IPS-20b (cell line): ENCODE measurements around the gene RGSL1.
A peak's percentile ranks its signal among the peaks of the same experiment; 100 is the strongest.

ENCODE experiments used
- H3K27ac ChIP-seq: one replicate; pipeline ENCODE4 v1.5.1; 2013; ENCODE audit warnings: low read length
- H3K27me3 ChIP-seq: 2 replicates; pipeline ENCODE4 v1.6.1; 2013; ENCODE audit warnings: mild to moderate bottlenecking, low read length, inconsistent platforms; ENCODE audit not compliant: insufficient read depth
- H3K36me3 ChIP-seq: 2 replicates; pipeline ENCODE4 v1.6.1; 2013; ENCODE audit warnings: low read depth, mild to moderate bottlenecking, inconsistent platforms, low read length, moderate library complexity; ENCODE audit not compliant: insufficient read depth
- H3K4me1 ChIP-seq: 2 replicates; pipeline ENCODE4 v1.6.1; 2013; ENCODE audit warnings: mild to moderate bottlenecking, control low read depth, inconsistent platforms, low read length, moderate library complexity; ENCODE audit not compliant: insufficient read depth
- H3K4me3 ChIP-seq: 2 replicates; pipeline ENCODE4 v1.5.1; 2013; ENCODE audit warnings: mild to moderate bottlenecking, low read length, inconsistent platforms
- H3K9ac ChIP-seq: 2 replicates; pipeline ENCODE4 v1.6.1; 2013; ENCODE audit warnings: low read depth, mild to moderate bottlenecking, inconsistent platforms, low read length, moderate library complexity
- H3K9me3 ChIP-seq: 2 replicates; pipeline ENCODE4 v1.6.1; 2013; ENCODE audit warnings: mild to moderate bottlenecking, low read depth, low read length, inconsistent platforms; ENCODE audit not compliant: insufficient read depth

Gene RGSL1

DNA sequence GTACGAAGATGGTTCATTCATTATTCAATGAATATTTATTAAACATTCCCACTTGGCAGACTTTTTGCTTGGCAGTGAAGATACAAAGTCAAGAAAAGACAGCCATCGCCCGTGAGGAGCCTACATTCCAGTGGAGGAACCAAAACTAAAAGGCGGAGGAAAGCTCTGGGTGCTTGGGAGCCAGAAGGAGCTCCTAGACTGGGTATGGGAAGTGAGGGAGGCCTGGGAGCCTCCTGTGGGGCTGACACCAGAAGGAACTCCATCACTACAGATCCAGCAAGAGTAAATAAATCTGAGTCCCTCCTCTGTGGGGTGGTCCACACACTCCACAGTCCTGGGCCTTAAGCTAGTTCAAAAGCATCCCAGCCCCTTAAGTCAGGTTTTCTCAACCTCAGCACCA is 124.2 kb downstream of the RGSL1 start:
- no peaks in the 10 kb centered on the region for H3K9me3 ChIP-seq
- no peaks in the 10 kb centered on the region for H3K27me3 ChIP-seq
- no peak overlapping the region for H3K4me3 ChIP-seq
- no peaks in the 10 kb centered on the region for H3K4me1 ChIP-seq
- H3K27ac ChIP-seq = no peak overlapping the region
- no peak overlapping the region for H3K9ac ChIP-seq
- H3K36me3 ChIP-seq = no peaks in the 10 kb centered on the region

DNA sequence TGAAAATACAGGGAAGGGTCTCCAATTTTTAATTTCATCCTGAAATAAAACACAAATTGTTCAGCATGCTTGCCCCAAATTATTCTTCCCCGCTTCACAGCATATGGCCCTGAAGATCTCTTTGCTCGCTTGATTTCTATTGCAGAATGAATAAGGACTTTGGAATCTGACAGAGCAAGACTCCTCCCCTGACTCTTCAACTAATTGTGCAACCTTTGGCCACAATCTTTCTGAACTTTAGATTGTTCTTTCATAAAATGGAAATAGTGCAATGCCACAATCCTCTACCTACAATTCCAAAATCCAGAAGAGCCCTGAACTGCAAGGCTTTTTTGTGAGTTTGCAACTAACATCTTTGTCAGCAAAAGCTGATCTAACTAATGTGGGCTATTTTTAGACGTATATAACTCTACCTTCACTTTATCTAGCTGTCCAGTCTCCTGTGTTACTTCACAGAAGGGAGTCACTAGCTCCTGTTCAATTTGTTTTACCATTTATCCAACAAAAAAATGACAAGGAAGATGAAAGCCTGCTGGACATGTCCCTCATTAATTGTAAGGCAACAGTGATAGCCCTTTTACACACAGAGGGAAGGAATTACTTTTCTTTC is 125.7 kb downstream of the RGSL1 start:
- H3K4me3 ChIP-seq = no peak overlapping the region
- H3K36me3 ChIP-seq = no peaks in the 10 kb centered on the region

DNA sequence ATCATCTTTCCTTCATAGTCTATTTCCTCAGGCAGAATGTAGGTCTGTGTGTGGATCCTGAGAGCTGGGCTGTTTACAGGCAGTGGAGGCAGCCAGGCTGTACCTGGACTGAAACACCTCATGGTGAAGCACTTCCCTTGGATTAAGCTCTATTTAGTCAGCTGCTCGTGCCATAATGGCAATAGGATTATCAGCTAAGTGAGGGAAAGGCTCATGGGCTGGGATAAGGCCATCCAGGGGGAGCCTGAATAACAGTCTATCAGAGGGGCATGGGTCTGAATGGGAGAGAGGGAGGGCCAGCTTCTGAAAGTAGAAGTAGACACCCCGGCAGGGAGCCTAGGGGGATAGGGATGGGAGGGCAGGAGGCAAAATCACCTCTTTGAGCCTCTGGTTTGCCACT is 130.8 kb downstream of the RGSL1 start:
- H3K9me3 ChIP-seq = no peaks in the 10 kb centered on the region
- H3K27ac ChIP-seq = no peak overlapping the region
- H3K36me3 ChIP-seq = no peaks in the 10 kb centered on the region
- H3K4me1 ChIP-seq = no peaks in the 10 kb centered on the region
- H3K27me3 ChIP-seq = no peaks in the 10 kb centered on the region
- H3K4me3 ChIP-seq = no peak overlapping the region
- no peak overlapping the region for H3K9ac ChIP-seq

More for the DNA sequence above, 125.7 kb downstream of the RGSL1 start:
- H3K9me3 ChIP-seq = no peaks in the 10 kb centered on the region
- H3K4me1 ChIP-seq = no peaks in the 10 kb centered on the region
- H3K27ac ChIP-seq = no peak overlapping the region
- H3K9ac ChIP-seq = no peak overlapping the region
- no peaks in the 10 kb centered on the region for H3K27me3 ChIP-seq

DNA sequence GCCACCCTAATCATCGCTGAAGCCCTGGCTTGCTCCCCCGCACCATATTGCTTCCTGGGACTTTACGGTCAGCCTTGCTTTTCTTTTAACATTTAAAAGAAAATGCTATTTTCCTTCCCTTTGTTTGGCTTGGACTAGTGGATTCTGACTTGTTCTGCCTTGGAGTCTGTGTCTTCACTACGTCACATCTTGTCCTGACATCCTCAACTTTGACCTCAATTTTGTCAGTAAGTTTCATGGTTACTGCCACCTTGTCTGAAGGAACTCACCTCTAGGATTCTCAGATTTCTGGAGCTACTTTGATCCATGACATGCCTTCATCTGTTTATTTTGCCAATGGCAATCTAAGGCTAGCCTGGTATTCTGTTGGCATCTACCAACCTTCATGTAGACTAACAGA is 134.8 kb downstream of the RGSL1 start:
- no peak overlapping the region for H3K27ac ChIP-seq
- no peaks in the 10 kb centered on the region for H3K27me3 ChIP-seq

DNA sequence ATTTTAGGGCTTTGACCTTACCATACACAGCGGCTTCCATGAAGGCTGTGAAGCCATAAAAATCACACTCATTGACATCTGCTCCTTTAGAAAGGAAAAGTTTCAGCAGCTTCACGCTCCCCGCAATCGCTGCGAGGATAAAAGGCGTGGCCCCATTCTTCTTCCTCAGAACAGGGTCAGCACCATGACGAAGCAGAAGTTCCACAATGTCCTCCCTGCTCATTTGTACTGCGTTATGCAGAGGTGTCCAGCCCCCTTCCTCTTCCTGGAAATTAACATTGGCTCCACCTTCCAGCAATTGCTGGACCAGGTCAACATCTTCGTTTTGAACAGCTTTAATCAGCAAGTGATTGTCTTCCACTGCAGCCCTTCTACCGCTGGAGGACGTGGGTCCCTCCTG is 136.4 kb downstream of the RGSL1 start:
- H3K9ac ChIP-seq = no peak overlapping the region
- no peaks in the 10 kb centered on the region for H3K27me3 ChIP-seq
- H3K4me1 ChIP-seq = peaks cover 13% of the 10 kb centered on the region
- H3K9me3 ChIP-seq = no peaks in the 10 kb centered on the region
- H3K27ac ChIP-seq = no peak overlapping the region
- H3K4me3 ChIP-seq = no peak overlapping the region
- no peaks in the 10 kb centered on the region for H3K36me3 ChIP-seq

More for the DNA sequence above, 134.8 kb downstream of the RGSL1 start:
- peaks cover 13% of the 10 kb centered on the region for H3K4me1 ChIP-seq
- H3K36me3 ChIP-seq = no peaks in the 10 kb centered on the region
- no peaks in the 10 kb centered on the region for H3K9me3 ChIP-seq
- no peak overlapping the region for H3K9ac ChIP-seq
- H3K4me3 ChIP-seq = no peak overlapping the region

DNA sequence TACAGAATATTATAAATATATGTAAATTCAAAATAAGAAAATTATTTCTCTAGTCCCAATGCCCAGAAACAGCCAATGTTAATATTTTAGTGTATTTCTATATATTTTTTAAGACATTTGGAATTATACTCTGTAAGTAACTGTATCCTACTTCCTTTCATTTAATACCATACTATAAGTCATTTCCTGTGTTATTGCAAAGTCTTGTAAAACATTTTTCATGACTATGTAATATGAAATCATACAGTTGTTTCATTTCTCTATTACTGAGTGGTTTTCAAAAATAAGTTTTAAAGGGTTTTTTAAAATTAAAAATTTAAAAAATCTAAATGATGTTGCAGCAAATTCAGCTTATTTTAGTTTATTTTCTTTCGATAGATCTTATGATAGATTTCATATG is 137.1 kb downstream of the RGSL1 start:
- Histone ChIP-seq H3K27me3 (no peaks in the 10 kb centered on the region), H3K36me3 (no peaks in the 10 kb centered on the region), H3K9ac (no peak overlapping the region), H3K27ac (no peak overlapping the region), H3K4me1 (peaks cover 13% of the 10 kb centered on the region), H3K4me3 (no peak overlapping the region), H3K9me3 (no peaks in the 10 kb centered on the region)

DNA sequence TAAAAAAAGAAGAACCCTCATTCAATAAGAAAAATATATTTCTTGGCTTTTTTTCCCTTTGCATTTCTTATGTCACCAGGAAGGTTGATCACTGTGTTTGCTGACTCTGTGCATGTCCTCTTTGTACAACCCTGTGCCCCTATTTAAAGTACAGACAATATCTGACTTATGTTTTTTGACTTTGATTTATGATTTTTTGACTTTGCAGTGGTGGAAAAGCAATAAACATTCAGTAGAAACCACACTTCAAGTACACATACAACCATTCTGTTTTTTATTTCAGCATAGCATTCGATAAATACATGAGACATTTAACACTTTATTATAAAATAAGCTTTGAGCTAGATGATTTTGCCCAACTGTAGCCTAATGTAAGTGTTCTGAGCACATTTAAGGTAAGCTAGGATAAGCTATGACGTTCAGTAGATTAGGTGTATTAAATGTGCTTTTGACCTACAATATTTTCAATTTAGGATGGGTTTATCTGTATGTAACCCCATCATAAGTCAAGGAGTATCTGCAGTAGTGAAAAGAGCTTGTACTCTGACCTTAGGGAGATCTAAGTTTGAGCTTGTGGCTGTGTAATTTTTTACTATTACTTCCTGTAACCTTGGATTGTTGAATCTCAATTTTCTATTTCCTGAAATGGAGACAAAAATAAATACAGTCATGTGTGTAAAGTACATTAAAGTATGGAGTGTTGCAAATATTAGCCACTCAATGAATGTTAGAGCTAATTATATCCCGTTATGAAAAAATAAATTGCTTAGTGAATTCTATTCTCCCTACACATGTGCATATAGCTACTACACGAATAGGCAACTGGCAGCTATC is 137.9 kb downstream of the RGSL1 start:
- Histone ChIP-seq H3K9me3 (no peaks in the 10 kb centered on the region), H3K4me1 (peaks cover 13% of the 10 kb centered on the region), H3K27me3 (no peaks in the 10 kb centered on the region), H3K27ac (no peak overlapping the region), H3K9ac (no peak overlapping the region), H3K4me3 (peak overlapping the region; percentile 67), H3K36me3 (no peaks in the 10 kb centered on the region)

DNA sequence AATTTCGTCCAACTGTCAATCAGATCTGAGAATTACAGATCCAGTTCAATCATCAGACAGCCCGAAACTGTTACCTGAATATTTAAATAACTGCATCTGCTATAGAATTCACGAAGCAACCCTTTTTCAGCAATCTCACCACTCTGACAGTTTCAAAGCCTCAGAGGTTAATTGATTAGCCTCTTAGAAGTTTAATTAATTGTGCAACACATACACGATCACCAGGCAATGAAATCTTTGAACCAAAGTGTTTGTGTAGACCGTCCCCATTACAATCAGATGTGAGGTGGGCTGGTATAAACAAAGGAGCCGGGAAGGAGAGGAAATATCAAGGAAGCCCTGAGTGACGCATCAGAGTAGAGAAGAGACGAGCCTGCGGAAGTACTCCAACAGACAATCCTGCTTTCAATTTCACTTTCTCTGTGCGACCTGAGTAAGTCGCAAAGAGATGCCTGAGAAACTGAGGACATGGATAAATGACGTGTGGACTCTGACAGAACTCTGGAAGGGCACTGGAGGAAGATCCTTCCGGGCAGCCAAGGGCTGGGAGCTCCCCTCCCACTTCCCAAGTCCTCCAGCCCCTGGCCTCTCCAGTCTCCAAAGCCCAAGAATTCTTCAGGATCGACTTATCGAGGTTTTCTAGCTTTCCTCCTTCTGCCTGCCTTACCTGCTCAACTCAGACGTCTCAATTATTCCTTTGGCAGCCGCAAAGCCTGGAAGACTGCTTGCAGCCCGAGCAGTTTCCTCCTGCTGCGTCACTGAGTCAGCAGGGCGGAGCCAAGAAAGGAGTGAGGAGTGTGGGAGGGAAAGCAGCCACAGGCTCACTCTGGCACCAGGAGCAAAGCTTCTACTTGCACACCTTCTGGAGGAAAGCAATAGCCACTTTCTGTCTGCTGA is 138.8 kb downstream of the RGSL1 start, which contains the start of gene RNASEL:
Gene RNASEL, minus strand, starts transcription at position 757 of the 897 bp plus-strand sequence. CDS start 2,450 bp downstream, outside the sequence.
- peak within 1 kb of the TSS; percentile 43; the same call in 1 of the 2 replicates for H3K9ac ChIP-seq

DNA sequence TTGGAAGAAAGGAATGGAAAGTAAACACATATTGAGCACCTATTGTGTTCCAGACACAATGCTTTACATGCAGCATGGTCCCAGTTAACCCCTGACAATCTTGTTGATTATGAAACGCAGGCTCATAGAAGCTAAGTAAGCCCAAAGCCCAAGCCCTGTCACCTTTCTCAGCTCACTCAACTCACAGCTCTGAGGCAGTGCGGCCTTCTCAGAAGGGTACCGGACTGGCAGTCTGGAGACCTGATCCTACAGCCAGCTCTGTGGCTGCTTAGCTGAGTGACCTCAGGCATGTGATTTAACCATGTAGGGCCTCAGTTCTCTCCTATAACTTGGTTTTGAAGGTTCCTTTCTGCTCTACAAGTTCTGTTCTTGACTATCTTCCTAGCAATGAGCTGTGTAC is 139.6 kb downstream of the RGSL1 start:
- no peaks in the 10 kb centered on the region for H3K36me3 ChIP-seq
- H3K9ac ChIP-seq = peak overlapping the region; percentile 43; the same call in 1 of the 2 replicates
- peak overlapping the region; percentile 67 for H3K4me3 ChIP-seq
- no peak overlapping the region for H3K27ac ChIP-seq
- no peaks in the 10 kb centered on the region for H3K27me3 ChIP-seq
- peaks cover 13% of the 10 kb centered on the region for H3K4me1 ChIP-seq
- no peaks in the 10 kb centered on the region for H3K9me3 ChIP-seq

More for the DNA sequence above, 138.8 kb downstream of the RGSL1 start, which contains the start of gene RNASEL:
- Histone ChIP-seq H3K27ac (no peak within 1 kb of the TSS), H3K4me1 (peaks cover 13% of the 10 kb centered on the region), H3K9me3 (no peaks in the 10 kb centered on the region), H3K4me3 (peak within 1 kb of the TSS; percentile 67), H3K27me3 (no peaks in the 10 kb centered on the region), H3K36me3 (no peaks in the 10 kb centered on the region)

DNA sequence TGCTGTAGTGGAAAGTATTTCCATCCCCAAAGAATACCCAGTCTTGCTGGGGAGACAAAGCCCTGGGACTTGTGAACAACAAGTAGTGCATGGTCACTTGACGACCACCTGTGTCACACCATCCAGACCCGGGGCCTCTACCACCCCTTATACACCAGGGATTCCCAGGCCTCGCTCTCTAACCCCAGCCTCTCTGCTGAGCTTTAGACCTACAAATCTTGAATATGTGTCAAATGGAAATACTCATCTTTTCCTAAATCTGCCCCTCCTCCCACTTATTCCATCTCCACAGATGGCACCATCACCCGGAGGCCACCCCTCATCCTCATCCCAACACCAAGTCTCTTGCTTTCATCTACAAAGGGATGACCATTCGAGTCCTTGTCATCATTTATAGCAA is 140.0 kb downstream of the RGSL1 start:
- H3K36me3 ChIP-seq = no peaks in the 10 kb centered on the region
- H3K27ac ChIP-seq = no peak overlapping the region
- H3K4me3 ChIP-seq = no peak overlapping the region
- no peaks in the 10 kb centered on the region for H3K27me3 ChIP-seq
- H3K9me3 ChIP-seq = no peaks in the 10 kb centered on the region
- no peak overlapping the region for H3K9ac ChIP-seq
- H3K4me1 ChIP-seq = peaks cover 13% of the 10 kb centered on the region

DNA sequence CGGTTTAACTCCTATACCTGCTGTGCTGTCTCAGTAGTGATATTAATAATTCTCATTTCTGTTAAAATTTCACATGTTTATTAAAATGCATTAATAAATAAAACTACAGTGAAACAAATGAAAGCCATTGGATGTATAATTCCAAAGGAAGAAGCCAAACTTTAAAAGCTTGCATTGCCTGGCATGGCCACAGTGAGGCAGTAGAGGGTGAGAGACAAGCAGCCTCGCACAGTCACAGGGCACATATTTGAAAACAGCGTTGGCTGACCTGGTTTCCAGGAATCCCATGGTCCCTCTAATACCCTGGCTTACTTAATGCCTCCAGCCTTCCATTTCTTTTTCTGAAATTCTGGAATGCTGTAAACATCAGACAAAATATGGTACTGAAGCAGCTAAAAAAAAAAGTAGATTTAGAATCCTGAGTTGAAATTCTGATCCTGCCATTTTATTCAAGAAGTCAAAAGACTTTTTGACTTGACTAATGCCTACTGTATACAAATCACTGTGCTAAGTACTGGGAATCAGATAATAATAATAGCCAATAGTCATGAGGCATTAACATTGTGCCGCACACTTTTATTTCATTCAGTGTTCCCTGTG is 145.8 kb downstream of the RGSL1 start:
- Histone ChIP-seq H3K27me3 (no peaks in the 10 kb centered on the region), H3K9ac (no peak overlapping the region), H3K9me3 (no peaks in the 10 kb centered on the region), H3K4me1 (no peaks in the 10 kb centered on the region), H3K27ac (no peak overlapping the region), H3K4me3 (no peak overlapping the region), H3K36me3 (peaks cover 13% of the 10 kb centered on the region; the same call in 1 of the 2 replicates)
